H9 (cell line): ENCODE measurements around the gene CXCR3. TPM values are rescaled to one million over a fixed set of nuclear protein-coding genes. Genes with fewer than 3 reads are reported as not detected.

ENCODE experiments used
- DNase-seq: peaks from one replicate; pipeline ENCODE4 v3.0.0-alpha.2; 2017
- H2AFZ ChIP-seq: one replicate; pipeline ENCODE4 v1.6.1; 2013; ENCODE audit warnings: mild to moderate bottlenecking, low read length, control low read depth, moderate library complexity
- H2AK5ac ChIP-seq: 2 replicates; pipeline ENCODE4 v1.6.1; 2013; ENCODE audit warnings: low read length, control low read depth, mixed read lengths; ENCODE audit not compliant: insufficient read length
- H2BK120ac ChIP-seq: one replicate; pipeline ENCODE4 v1.6.1; 2013; ENCODE audit warnings: low read depth, mild to moderate bottlenecking, low read length, control low read depth, inconsistent platforms; ENCODE audit not compliant: poor library complexity, severe bottlenecking
- H2BK12ac ChIP-seq: 2 replicates; pipeline ENCODE4 v1.6.1; 2013; ENCODE audit warnings: low read length, control low read depth, mixed read lengths, low read depth; ENCODE audit not compliant: insufficient read length
- H2BK15ac ChIP-seq: 2 replicates; pipeline ENCODE4 v1.6.1; 2013; ENCODE audit warnings: low read depth, low read length, control low read depth
- H2BK20ac ChIP-seq: one replicate; pipeline ENCODE4 v1.6.1; 2013; ENCODE audit warnings: low read depth, mild to moderate bottlenecking, low read length, control low read depth, inconsistent platforms; ENCODE audit not compliant: poor library complexity, severe bottlenecking
- H2BK5ac ChIP-seq: 2 replicates; pipeline ENCODE4 v1.6.1; 2013; ENCODE audit warnings: low read length, control low read depth, mixed read lengths; ENCODE audit not compliant: insufficient read length
- H3K14ac ChIP-seq: 2 replicates; pipeline ENCODE4 v1.6.1; 2013; ENCODE audit warnings: low read length, control low read depth; ENCODE audit not compliant: insufficient read depth
- H3K18ac ChIP-seq: 2 replicates; pipeline ENCODE4 v1.6.1; 2013; ENCODE audit warnings: low read depth, mild to moderate bottlenecking, mixed read lengths, low read length, control low read depth; ENCODE audit not compliant: insufficient read length
- H3K23ac ChIP-seq: 2 replicates; pipeline ENCODE4 v1.6.1; 2013; ENCODE audit warnings: low read length, control low read depth, mixed read lengths, low read depth; ENCODE audit not compliant: insufficient read length
- H3K23me2 ChIP-seq: 2 replicates; pipeline ENCODE4 v1.6.1; 2013; ENCODE audit warnings: low read depth, mild to moderate bottlenecking, mixed read lengths, low read length, control low read depth; ENCODE audit not compliant: insufficient read length, poor library complexity, severe bottlenecking
- H3K27ac ChIP-seq: 2 replicates; pipeline ENCODE4 v1.5.1; 2013; ENCODE audit warnings: low read length, control low read depth, mixed read lengths, low read depth; ENCODE audit not compliant: insufficient read length
- H3K27me3 ChIP-seq: 2 replicates; pipeline ENCODE4 v1.6.1; 2013; ENCODE audit warnings: low read length, control low read depth, inconsistent platforms; ENCODE audit not compliant: insufficient read depth
- H3K4ac ChIP-seq: 2 replicates; pipeline ENCODE4 v1.6.1; 2013; ENCODE audit warnings: low read depth, mild to moderate bottlenecking, control low read depth, inconsistent platforms, low read length, moderate library complexity
- H3K4me1 ChIP-seq: 2 replicates; pipeline ENCODE4 v1.6.1; 2013; ENCODE audit warnings: low read length, control low read depth, inconsistent platforms; ENCODE audit not compliant: insufficient read depth
- H3K4me2 ChIP-seq: 2 replicates; pipeline ENCODE4 v1.6.1; 2013; ENCODE audit warnings: low read length, control low read depth, mixed read lengths; ENCODE audit not compliant: insufficient read length, insufficient read depth
- H3K56ac ChIP-seq: 2 replicates; pipeline ENCODE4 v1.6.1; 2013; ENCODE audit warnings: low read depth, mild to moderate bottlenecking, mixed read lengths, low read length, control low read depth; ENCODE audit not compliant: insufficient read length
- H3K79me1 ChIP-seq: 2 replicates; pipeline ENCODE4 v1.6.1; 2013; ENCODE audit warnings: low read depth, mild to moderate bottlenecking, moderate library complexity, low read length, control low read depth, inconsistent platforms; ENCODE audit not compliant: insufficient read depth, poor library complexity, severe bottlenecking
- H3K79me2 ChIP-seq: 2 replicates; pipeline ENCODE4 v1.6.1; 2013; ENCODE audit warnings: low read length, control low read depth, inconsistent platforms; ENCODE audit not compliant: insufficient read depth
- H3K9ac ChIP-seq: 2 replicates; pipeline ENCODE4 v1.6.1; 2013; ENCODE audit warnings: low read length, control low read depth, mixed read lengths; ENCODE audit not compliant: insufficient read length; ENCODE audit errors: extremely low read depth
- H3K9me3 ChIP-seq: one replicate; pipeline ENCODE4 v1.6.1; 2013; ENCODE audit warnings: low read depth, low read length, inconsistent platforms; ENCODE audit not compliant: control insufficient read depth
- H3T11ph ChIP-seq: one replicate; pipeline ENCODE4 v1.6.1; 2013; ENCODE audit warnings: mild to moderate bottlenecking, low read length, control low read depth, inconsistent platforms
- H4K20me1 ChIP-seq: one replicate; pipeline ENCODE4 v1.6.1; 2013; ENCODE audit not compliant: control insufficient read depth, insufficient read length, insufficient read depth
- H4K5ac ChIP-seq: 2 replicates; pipeline ENCODE4 v1.6.1; 2013; ENCODE audit warnings: low read depth, mild to moderate bottlenecking, mixed read lengths, low read length, control low read depth; ENCODE audit not compliant: insufficient read length
- H4K8ac ChIP-seq: replicated peaks from 2 replicates; pipeline ENCODE4 v1.6.1; 2013; ENCODE audit warnings: low read length, control low read depth, mixed read lengths, low read depth; ENCODE audit not compliant: insufficient read length
- H4K91ac ChIP-seq: 2 replicates; pipeline ENCODE4 v1.6.1; 2013; ENCODE audit warnings: low read depth, mild to moderate bottlenecking, moderate library complexity, mixed read lengths, low read length, control low read depth; ENCODE audit not compliant: insufficient read length
- H3K27ac Mint-ChIP-seq, 3 experiments: 2 replicates in 2 of 3; 3 replicates in 1 of 3; pipeline ENCODE4 v1.8.0; 2020 to 2021; ENCODE audit warnings: mixed read lengths in 3 of 3, mild to moderate bottlenecking in 1 of 3, moderate library complexity in 1 of 3
- H3K27me3 Mint-ChIP-seq: 2 replicates; pipeline ENCODE4 v1.8.0; 2021; ENCODE audit warnings: low read depth, mild to moderate bottlenecking, moderate library complexity, mixed read lengths
- H3K36me3 Mint-ChIP-seq, 3 experiments: 2 replicates in 2 of 3; 3 replicates in 1 of 3; pipeline ENCODE4 v1.8.0; 2020 to 2021; ENCODE audit warnings: low read depth in 3 of 3, mixed read lengths in 3 of 3; ENCODE audit not compliant: insufficient read depth in 1 of 3
- H3K4me1 Mint-ChIP-seq, 2 experiments: 2 replicates each; pipeline ENCODE4 v1.8.0; 2020; ENCODE audit warnings: mixed read lengths in 2 of 2
- H3K4me3 Mint-ChIP-seq, 2 experiments: 2 replicates in 1 of 2; 3 replicates in 1 of 2; pipeline ENCODE4 v1.8.0; 2020 to 2021; ENCODE audit warnings: mild to moderate bottlenecking in 2 of 2, mixed read lengths in 2 of 2, moderate library complexity in 1 of 2
- H3K9me3 Mint-ChIP-seq, 2 experiments: 2 replicates in 1 of 2; 3 replicates in 1 of 2; pipeline ENCODE4 v1.8.0; 2020; ENCODE audit warnings: mild to moderate bottlenecking in 2 of 2, mixed read lengths in 2 of 2, moderate library complexity in 1 of 2
- CTCF ChIP-seq: fragments of 200-600 bp; sonication (generic); conservative IDR thresholded peaks from 3 replicates; pipeline ENCODE4 v1.8.0; 2021; ENCODE audit warnings: antibody characterized with exemption, mild to moderate bottlenecking
- WGBS: extraction: QIAGEN DNeasy Blood & Tissue Kit; methylation state at CpG from one replicate; pipeline ENCODE4 v1.1.7; 2013; ENCODE audit warnings: missing lambda C conversion rate, low lambda C conversion rate, mixed read lengths; ENCODE audit not compliant: insufficient read length; ENCODE audit errors: extremely low coverage; 5-methylcytosine and 5-hydroxymethylcytosine counted together
- total RNA-seq: library from RNA; stranded (reverse); gene quantifications from 2 replicates; pipeline ENCODE4 v1.2.1, GENCODE V29; 2021

CXCR3 gene
- total RNA-seq, 1 experiment from 2014 or later = not detected

DNA sequence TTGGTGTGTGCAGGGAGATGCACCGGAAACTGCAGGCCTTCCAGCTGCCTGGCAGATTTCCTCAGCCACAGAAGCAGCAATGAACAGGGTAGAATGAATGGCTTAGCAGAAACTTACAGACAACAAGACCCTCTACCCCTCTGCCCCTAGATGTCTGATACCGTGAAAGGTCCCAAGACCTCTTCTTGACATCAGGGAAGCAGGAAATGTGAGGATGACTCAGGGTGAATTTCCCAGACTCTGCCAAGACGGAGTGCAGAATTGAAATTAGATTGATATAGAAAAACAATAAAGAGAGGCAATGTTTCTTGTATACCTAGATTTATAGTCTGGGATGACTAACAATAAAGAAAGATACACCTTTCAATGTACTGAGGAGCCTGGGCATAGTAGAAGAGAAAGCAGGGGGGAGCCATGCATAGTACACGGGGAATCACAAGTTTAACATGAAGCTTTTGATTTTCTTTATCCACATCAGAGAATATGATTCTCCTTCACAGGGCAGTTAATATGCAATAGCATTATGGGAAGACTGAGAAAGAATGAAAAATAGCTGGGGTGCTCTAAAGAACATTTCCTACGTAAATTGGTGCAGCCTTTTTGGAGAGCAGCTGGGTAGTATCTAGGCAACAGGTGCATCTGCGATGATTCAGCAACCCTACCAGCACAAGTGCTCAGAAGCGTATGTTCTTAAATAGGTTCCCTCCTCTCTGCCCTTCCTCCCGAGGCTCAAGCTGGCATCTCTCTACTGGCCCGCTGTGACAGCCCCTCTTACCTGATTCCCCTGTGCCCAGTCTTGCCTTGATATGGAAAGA lies 18.3 kb upstream of the CXCR3 start:
- Histone ChIP-seq H2AFZ (no peak overlapping the region), H2BK12ac (no peak overlapping the region), H3K23ac (no peak overlapping the region), H4K8ac (no peak overlapping the region), H3K9me3 (peaks cover 59% of the 10 kb centered on the region), H3K14ac (no peak overlapping the region), H3K27ac (no peak overlapping the region), H2BK120ac (no peak overlapping the region), H4K5ac (no peak overlapping the region), H4K91ac (no peak overlapping the region), H3T11ph (no peak overlapping the region), H3K79me2 (no peaks in the 10 kb centered on the region), H2AK5ac (no peak overlapping the region), H3K27me3 (no peaks in the 10 kb centered on the region), H2BK5ac (no peak overlapping the region), H3K18ac (no peak overlapping the region), H4K20me1 (no peaks in the 10 kb centered on the region), H3K4ac (no peak overlapping the region), H3K4me1 (no peaks in the 10 kb centered on the region), H3K23me2 (no peaks in the 10 kb centered on the region), H3K9ac (no peak overlapping the region), H2BK20ac (no peak overlapping the region), H2BK15ac (no peak overlapping the region), H3K56ac (no peak overlapping the region), H3K79me1 (no peaks in the 10 kb centered on the region), H3K4me2 (no peak overlapping the region)
- no CpG with 5 or more reads among the region's 9 CpGs for WGBS
- H3K27ac Mint-ChIP-seq = no peak overlapping the region; a peak in 1 of 7 replicates
- no peak for DNase-seq
- no peaks in the 10 kb centered on the region for H3K4me1 Mint-ChIP-seq
- H3K36me3 Mint-ChIP-seq = no peaks in the 10 kb centered on the region
- H3K27me3 Mint-ChIP-seq = no peaks in the 10 kb centered on the region
- no peak for TF ChIP-seq CTCF
- peaks cover 46 to 52% of the 10 kb centered on the region in 2 experiments for H3K9me3 Mint-ChIP-seq
- no peak overlapping the region for H3K4me3 Mint-ChIP-seq
